Measurements from ENCODE around the gene ANKRD23.
"Not testable (repeated sequence)": the region's sequence is repeated elsewhere in the genome, so short reads cannot be mapped to it uniquely, and the experiment has no call there.

Gene ANKRD23

DNA sequence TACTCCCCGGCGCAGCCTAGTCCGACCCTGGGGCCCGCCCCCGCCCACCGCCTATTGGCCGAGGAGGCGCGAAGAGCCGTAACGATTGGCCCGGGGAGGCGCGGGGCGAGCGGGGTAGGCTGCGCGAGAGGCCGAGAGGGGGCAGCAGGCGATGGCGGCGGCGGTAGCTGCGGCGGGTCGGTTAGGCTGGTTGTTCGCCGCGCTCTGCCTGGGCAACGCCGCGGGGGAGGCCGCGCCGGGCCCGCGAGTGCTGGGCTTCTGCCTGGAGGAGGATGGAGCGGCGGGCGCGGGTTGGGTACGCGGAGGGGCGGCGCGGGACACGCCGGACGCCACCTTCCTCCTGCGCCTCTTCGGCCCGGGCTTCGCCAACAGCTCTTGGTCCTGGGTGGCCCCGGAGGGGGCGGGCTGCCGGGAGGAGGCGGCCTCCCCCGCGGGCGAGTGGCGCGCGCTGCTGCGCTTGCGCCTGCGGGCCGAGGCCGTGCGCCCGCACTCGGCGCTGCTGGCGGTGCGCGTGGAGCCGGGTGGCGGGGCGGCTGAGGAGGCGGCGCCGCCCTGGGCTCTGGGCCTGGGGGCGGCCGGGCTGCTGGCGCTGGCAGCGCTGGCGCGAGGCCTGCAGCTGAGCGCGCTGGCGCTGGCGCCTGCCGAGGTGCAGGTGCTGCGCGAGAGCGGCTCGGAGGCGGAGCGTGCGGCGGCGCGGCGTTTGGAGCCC, 27.5 kb downstream of the ANKRD23 start, which contains the start of gene CNNM3:
Gene CNNM3 (plus strand): TSS at position 142 of the 709 bp plus-strand sequence. CDS start 10 bp downstream, at position 152.
- DNase-seq (ENCODE audit: low spot score): peak; percentile 99

DNA sequence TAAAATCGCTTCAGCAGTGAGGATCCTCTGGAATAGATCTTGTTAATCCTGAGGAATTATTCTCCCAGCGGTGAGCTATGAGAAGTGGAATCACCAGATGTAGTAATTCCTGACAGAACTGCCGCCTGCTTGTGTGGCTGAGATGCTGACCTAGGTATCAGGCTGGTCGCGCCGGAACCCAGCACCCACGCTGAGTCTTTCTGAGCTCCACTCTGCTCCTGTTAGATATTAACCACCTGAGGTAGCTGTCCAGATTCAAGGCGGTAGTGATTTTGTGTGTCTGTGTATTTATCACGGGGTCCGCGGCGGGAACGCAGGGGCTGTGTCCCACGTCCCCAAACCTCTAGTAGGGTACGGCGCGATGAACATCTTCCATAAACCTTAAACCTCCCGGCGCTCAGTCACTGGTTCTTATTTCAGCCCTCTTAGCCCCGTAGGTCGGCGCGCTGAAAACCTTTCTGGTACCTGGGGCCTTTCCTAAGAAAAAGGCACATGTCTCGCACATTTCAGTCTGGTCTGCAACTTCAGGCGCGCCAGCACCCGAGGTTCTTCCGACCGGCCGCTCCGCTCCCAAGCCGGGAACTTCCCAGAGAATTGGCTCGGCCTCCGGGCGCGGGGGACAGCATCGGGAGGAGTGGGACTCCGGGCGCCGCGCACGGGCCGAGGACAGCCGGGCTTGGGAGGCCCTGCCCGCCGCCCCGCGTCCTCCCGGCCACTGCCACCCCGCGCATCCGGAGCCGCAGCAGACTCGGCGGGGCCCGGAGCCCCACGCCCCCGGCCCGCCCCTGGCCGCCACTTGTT, 28.3 kb downstream of the ANKRD23 start:
- DNase-seq (ENCODE audit: low spot score): peak; percentile 46

DNA sequence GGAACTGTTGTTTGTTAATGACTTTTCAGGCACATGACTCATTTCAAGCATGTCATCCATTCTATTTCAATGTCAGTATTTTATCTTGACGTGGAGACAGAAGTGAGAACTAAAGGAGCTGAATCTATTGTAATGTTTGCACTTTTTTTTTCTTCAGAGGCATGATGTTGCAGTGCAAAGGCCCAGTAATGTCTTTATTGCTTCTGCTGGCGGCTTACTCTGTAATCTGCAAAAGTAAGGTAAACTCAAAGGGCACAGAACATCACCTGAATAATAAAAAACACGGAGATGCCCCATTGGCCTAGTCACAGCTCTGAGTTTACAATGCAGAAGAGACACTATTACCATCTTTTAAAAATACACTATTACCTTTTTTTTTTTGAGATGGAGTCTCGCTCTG, 30.2 kb downstream of the ANKRD23 start:
- no peak for DNase-seq (ENCODE audit: low spot score)

DNA sequence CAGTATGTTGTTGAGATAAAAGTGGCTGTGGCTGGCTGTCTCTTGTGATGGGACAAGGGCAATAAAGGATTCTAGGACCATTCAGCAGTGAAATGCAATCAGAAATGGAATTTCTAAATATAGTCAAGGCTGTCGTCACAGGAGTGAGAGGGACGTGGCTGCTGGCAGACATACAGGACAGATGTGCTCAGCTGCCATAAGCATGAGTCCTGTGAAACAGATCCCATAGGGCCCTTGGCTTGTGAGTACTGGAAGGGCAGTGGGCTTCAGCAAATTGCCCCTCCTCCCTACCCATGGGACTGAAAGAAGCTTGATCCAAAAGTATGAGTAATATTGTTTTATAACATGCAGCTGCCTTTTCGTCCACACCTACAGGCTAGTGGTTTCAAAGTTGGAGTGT, 31.9 kb downstream of the ANKRD23 start:
- no peak for DNase-seq (ENCODE audit: low spot score)

DNA sequence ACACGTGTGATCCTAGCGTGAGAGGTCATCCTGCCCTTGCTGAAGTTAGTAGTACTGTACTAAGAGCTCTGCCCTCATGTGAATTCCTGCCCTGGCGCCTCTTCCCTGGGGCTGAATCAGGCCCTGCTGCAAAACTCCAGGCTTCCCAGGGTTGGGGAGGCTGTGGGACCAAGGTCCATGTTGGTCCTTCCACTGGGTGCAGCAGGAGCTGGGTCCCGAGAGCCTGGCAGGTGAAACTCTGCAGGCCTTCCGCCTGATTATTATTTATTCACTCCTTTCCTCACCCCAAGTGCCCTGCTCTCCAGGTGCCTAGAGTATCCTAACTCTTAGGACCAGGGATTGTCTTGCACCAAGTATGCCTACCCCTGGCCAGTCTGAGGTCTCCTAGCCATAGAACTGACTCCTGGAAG, 33.0 kb downstream of the ANKRD23 start:
- no peak for DNase-seq (ENCODE audit: low spot score)

DNA sequence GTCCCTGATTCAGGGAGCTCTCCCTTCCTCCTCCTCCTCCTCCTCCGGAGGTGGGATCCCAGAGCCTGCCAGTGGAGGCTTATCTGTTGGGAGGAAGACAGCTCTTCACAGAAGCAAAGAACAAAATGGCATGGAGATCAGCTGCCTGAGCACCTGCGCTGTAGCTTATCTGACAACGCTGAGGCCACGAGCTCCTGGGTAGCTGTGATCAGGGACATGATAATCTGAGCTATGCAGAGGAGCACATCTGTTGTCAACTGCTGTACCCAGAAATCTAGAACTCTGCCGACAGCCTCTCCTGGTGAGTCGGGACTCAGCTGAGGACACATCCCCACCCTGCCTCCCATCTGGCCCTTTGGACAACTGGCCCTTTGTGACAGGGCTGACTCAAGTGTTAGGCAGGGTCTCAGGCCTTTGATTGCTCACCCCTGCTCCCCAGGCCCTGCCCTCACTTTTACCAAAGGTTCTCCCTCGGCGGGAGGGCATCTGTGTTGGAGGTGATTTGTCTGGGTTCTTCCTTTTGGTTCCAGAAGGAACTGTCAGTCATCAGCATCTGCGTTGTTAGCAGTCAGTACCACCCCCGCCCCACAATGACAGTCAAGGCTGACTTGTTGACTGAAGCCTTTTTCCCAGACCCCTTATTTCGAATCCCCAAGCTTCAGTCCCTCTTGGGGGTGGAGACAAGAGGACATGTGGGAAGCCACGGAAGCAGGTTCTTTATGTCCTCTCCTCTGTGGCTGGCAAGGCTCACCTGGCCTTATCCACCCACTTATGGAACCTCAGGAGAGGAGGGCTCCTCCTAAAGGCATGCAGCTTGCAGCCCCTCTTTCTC, 33.7 kb downstream of the ANKRD23 start:
- DNase-seq (ENCODE audit: low spot score): no peak

DNA sequence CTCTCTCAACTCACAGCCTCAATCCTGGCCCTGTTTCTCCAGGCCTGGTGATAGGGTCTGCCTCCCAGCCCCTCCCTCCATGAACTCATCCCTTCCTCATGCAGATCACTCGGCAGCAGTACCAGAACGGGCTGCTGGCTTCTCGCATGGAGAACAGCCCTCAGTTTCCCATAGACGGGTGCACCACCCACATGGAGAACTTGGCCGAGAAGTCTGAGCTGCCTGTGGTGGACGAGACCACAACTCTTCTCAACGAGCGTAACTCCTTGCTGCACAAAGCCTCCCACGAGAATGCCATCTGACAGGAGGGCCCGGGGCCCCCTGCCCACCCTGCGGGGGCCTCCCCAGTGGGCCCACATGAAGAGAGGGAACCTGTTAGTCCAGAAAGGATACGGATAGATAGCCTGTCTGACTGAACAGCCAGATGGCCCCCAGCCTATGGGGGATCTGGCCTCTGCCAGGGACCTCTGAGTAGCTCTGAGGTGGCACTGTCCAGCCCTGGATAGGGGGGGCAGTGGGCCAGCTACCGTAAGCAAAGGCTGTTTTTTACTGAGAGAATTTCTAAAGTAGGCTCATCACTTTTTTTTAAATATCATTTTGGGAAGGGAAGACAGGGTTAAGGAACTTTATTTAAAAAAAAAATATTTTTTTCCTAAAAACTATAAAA, 34.5 kb downstream of the ANKRD23 start:
- no peak for DNase-seq (ENCODE audit: low spot score)

DNA sequence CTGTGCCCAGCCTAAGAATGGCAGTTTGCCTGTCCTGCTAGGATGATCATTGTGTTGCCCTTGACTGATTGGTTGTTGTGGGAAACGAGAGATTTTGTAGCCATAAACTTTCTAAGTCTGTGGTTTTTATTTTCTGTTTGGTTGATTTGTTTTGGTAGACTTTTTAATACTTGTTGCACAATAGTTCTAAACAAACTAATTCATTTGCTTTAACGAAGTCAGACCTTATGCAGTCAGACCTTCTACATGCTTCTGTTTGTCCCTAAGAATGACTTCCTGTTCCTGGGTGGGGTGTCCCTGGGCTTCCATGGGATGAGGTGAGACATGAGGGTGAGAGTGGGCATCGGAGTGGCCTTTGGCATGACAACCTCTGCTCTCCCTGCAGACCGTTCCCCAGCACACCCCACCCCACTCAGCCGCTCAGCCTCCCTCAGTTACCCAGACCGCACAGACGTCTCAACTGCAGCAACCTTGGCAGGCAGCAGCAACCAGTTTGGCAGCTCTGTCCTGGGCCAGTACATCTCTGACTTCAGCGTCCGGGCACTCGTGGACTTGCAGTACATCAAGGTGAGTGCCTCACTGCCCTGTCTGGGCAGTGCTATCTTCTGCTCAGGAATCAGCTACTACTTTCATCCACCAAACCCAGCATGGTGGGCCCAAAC, 35.5 kb downstream of the ANKRD23 start:
- no peak for DNase-seq (ENCODE audit: low spot score)

DNA sequence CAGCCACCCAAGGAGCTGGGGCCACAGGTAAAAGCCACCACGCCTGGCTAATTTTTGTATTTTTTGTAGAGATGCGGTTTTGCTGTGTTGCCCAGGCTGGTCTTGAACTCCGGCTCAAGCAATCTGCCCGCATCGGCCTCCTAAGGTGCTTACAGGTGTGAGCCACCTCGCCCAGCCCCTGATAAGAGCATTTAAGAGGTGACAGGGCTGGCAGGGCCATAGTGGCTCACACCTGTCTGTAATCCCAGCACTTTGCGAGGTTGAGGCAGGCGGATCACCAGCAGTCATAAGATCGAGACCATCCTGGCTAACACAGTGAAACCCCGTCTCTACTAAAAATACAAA, 36.7 kb downstream of the ANKRD23 start:
- DNase-seq (ENCODE audit: low spot score): no peak

DNA sequence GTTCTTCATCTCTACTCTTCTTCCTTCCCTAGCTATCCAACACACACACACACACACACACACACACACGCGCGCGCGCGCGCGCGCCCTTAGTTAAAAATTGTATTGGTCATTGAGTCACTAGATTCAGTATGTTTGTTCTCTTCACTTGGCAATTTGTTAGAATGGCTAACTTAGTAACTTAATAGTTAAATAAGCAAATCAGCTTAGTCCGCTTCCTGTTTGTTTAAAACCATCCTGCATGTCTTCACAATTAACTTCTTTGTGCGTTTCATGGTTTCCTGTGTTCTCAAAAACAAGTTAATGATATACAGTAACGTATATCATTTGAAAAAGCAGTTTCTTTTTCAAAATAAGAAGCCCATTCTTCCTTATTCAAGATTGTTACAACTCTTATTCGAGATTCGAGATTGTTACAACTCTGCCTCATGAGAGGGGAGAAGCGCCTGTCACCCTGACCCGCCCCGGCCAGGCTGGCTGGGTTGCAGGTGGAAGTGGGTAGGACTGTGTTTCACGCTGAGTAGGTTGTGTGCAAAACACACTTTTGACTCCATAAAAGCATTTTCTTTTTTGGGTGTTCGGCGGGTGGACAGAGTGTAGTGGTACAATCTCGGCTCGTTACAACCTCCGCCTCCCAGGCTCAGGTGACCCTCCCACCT, 37.2 kb downstream of the ANKRD23 start:
- DNase-seq (ENCODE audit: low spot score): peak; percentile 66

DNA sequence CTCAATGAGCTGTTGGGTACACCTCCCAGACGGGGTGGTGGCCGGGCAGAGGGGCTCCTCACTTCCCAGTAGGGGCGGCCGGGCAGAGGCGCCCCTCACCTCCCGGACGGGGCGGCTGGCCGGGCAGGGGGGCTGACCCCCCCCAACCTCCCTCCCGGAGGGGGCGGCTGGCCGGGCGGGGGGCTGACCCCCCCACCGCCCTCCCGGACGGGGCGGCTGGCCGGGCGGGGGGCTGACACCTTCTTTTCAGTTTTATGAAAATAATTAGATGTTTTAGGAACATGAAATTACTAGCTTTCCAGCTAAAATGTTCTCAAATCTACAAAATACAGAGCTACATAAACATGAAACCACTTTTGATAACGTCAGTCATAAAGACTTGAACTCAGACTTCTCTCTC, 37.9 kb downstream of the ANKRD23 start:
- DNase-seq (ENCODE audit: low spot score): not testable (repeated sequence)

DNA sequence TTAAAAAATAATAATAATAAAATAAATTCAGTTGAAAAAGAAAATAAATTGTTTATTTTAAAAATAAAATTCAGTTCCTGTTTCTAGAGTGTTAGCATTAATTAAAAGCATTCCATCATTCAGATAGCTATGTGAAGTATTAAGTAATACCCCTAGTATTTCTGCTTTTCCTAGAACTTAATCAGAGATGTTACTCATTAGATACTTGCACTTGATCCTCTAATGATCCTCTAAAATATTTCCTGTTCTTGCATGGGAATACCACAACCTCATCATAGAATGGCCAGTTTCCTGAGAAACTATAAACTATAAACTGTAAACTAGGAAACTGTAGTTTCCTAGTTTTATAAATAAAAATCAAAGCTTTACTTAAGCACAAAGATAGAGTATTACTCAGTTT, 38.8 kb downstream of the ANKRD23 start:
- DNase-seq (ENCODE audit: low spot score): no peak

DNA sequence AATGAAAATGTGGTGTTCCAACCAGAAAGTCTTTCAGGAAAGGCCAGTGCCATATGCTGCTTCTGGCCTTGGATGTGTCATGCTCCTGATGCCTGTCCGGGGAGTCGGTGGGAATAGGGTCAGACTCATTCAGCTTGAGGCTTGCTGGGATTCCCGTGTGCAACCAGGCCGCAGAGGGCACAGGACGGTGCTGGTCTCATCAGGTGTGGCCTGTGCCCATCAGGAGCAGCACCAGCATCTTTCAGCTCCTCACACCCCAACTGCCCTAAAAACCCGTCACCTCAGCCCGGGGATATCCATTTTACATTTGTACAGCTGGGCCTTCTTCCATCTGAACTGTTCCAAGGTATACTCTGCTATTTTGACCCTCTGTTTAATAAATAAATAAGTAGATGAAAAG, 41.1 kb downstream of the ANKRD23 start:
- no peak for DNase-seq (ENCODE audit: low spot score)

DNA sequence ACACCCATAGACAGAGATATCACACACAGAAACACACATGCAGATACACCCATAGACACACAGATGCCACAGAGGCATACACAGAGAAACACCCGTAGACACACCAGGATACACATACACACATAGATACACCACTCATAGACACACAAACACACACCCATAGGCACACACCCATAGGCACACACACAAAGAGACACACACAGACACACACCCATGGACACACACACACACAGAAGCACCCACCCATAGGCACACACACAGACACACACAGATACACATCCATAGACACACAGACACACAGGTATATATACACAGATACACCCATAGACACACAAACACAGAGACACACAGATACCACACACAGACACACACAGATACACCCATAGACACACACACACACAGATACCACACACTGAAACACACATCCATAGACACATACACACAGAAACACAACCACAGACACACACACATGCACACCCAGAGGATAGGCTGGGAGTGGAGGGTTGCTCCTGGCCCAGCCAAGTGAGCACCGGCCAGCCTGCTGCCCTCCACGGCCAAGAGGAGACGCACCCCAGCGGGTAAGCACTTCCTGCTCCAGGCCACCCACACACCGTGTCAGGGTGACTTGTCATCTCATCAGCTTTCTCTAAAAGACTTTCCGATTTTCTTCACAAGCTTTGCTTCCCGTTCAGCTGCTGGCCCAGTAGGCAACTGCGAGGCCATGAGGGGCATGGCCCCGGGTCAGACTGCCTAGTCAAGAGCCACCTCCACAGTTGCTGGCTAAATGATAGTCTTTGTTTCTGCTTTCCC, 41.8 kb downstream of the ANKRD23 start:
- DNase-seq (ENCODE audit: low spot score): peak; percentile 45

DNA sequence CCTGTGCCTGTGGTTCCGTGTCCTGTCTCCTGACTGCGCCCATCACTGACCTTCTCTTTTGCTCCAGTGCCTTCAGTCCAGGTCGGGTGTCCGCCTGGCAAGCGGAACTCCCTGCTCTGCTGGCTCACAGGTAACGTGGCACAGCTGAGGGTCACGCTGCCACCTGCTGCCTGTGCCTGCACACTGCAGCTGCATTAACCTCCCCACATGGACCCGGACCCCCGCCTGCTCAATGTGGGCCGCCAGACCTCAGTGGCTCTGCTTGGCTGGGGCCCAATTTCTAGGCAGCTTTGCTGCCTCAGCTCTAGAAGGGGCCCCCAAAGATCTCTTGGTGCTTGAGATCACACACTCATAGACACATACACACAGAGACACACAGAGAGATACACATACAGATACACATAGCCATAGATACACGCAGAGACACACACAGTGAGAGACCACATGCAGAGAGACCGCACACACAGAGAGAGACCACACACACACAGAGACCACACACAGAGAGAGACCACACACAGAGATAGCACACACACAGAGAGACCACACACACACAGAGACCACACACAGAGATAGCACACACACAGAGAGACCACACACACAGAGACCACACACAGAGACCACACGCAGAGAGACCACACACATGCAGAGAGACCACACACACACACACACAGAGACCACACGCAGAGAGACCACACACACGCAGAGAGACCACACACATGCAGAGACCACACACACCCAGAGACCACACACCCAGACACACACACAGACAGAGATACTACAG, 42.6 kb downstream of the ANKRD23 start:
- DNase-seq (ENCODE audit: low spot score): peak; percentile 86

DNA sequence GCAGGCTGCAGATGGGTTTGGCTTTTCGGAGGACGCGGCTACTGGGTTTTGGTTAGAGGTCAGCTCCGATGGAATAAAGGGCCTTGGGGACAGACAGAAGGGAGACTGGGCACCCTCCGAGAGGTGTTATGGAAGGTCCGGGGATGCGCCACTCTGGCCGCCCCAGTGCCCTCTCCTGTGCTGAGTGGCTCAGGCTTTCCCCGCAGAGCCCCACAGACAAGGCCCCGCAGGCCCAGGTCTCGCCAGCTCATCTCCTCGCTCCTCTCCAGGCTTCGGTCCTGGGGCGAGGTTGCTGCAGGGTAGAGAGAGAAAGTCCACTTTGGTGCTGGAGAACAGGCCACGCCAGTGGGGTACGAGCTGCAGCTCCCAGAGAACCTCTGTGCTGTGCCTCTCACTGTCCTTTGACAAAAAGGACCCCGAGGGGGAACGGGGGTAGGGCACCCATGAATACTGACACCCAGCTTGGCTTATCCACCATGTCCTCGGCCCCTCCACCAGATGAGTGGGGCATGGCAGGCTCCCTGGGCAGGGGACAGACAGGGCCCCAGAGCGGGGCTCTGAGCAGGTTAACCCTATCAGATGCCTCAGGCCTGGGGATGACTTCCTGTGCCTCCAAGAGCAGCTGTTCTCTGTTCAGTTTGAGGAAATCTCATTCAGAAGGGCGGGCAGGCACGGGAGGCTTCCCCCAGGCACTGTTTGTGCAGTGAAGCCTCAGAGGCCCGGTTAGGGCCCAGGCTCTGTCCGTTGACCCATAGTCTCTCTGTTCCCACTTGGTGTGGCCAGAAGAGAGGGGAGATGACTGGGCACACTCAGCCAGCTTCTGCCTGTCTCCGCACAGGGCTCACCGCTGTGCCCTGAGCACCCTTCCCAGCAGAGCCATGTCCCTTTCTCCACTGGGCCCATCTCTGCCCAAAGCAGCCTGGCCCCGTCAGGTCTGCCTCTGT, 43.5 kb downstream of the ANKRD23 start:
- no peak for DNase-seq (ENCODE audit: low spot score)

DNA sequence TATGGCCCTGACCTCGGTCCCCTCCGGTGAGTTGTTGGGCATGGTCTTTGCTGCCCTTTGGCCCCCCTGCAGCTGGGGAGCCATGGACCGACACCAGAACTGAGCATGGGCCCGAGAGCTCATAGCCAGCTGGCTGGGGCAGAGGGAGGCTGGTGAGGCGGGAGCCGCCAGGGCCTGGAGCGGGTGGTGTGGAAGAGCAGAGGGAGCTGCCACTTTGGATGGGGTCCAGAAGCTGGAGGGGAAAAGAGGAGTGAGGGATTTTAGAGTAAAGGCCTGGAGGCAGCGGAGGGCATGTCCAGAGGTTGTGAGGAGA, 44.2 kb downstream of the ANKRD23 start:
- DNase-seq (ENCODE audit: low spot score): no peak
